ENCODE results near the gene MYOD1. TPM values are rescaled to one million over a fixed set of nuclear protein-coding genes. Genes with fewer than 3 reads are reported as not detected.

Gene MYOD1
- total RNA-seq, 1 experiment from 2014 or later, result 521 TPM

DNA sequence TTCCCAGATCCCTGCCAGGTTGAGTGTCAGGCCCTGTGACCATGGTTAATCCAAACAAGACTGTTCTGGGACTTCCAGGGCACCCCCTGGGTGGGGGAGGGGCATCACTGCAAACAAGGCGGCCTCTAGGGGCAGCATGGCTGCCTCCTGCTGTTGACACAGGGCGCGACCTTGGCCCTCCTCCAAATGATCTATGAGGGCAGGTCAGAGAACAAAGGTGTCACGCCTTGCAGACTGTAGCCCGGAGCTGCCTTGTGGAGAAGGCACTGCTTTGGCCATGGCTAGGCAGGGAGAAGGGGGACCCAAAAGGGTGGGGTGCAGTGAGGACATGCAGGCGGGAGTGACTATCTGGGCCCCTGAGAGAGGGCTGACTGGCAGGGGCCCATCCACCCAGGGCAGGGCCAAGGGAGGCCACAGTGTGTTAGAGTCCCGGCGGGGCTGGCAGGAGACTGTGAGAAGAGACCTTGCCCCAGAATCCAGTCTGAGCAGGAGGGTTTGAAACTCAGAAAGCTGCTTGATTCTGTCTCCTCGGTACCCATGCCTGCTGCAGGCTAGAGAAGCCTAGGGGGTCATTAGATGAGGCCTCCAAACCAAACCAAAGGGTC lies 50.8 kb downstream of the MYOD1 start:
- no peak for DNase-seq (ENCODE audit: low read depth)

GRCh38 chr11:17770917-17771316 lies 51.5 kb downstream of the MYOD1 start:
- no peak for DNase-seq (ENCODE audit: low read depth)

DNA sequence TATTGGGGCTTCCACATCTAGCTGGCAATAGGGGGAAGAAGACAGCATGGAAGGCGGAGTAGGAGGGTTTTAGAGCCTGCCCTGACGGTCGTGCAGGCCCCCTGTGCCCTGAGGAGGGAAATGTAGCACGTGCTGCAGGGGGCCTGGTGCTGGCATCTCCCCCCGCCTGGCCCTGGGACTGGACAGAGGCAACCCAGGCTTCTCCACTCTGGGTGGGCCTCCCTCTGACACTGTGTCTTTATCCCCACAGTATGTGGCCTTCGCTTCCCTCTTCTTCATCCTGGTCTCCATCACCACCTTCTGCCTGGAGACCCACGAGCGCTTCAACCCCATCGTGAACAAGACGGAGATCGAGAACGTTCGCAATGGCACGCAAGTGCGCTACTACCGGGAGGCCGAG lies 52.0 kb downstream of the MYOD1 start:
- DNase-seq (ENCODE audit: low read depth), result no peak

Other genes with a start within 250 kb of the MYOD1 start
- gene ABCC8, start 242.7 kb upstream of the MYOD1 start, total RNA-seq (2014; rRNA removed), result not detected in 2 replicates
- not detected in 2 replicates for gene USH1C, start 175.2 kb upstream of the MYOD1 start, total RNA-seq (2014; rRNA removed)
- not detected in 2 replicates for gene OTOG, start 172.3 kb upstream of the MYOD1 start, total RNA-seq (2014; rRNA removed)
- 0.13 and 0.17 TPM in 2 replicates for gene KCNC1, start 15.2 kb downstream of the MYOD1 start, total RNA-seq (2014; rRNA removed)

All from LHCN-M2 (cell line).